K562 (cell line): ENCODE data around the gene ANKRD13D. TPM values are rescaled to one million over a fixed set of nuclear protein-coding genes. Genes with fewer than 3 reads are reported as not detected.

Source experiments
- ATF7 ChIP-seq: fragments of 450-650 bp; IDR thresholded peaks from 2 replicates; pipeline ENCODE4 v1.7.1; 2014; ENCODE audit warnings: mild to moderate bottlenecking, moderate library complexity
- CCAR2 ChIP-seq: fragments of 200-400 bp; formaldehyde crosslinking; IDR thresholded peaks from 2 replicates; pipeline ENCODE4 v1.6.1; 2017; ENCODE audit warnings: mild to moderate bottlenecking, low read depth, low read length
- CCNT2 ChIP-seq: IDR thresholded peaks from 2 replicates; pipeline ENCODE4 v1.6.1; 2011; ENCODE audit warnings: borderline replicate concordance, low read depth, mild to moderate bottlenecking, moderate library complexity, mixed read lengths, low read length; ENCODE audit not compliant: insufficient read length; ENCODE audit errors: extremely low read depth
- ELF1 ChIP-seq: fragments of 200-800 bp; sonication (Bioruptor generic); IDR thresholded peaks from 2 replicates; pipeline ENCODE4 v1.6.1; 2016; ENCODE audit warnings: missing genetic modification characterization, missing compliant biosample characterization
- FOSL1 ChIP-seq: fragments of 200-800 bp; sonication (Bioruptor generic); conservative IDR thresholded peaks from 2 replicates; pipeline ENCODE4 v1.6.1; 2016; ENCODE audit warnings: missing genetic modification characterization, missing compliant biosample characterization
- GATAD2B ChIP-seq: fragments of 450-650 bp; IDR thresholded peaks from 2 replicates; pipeline ENCODE4 v1.6.1; 2017; ENCODE audit warnings: mild to moderate bottlenecking, borderline replicate concordance
- HDAC3 ChIP-seq: fragments of 450-650 bp; IDR thresholded peaks from 2 replicates; pipeline ENCODE4 v1.6.1; 2018; ENCODE audit warnings: borderline replicate concordance, mild to moderate bottlenecking, moderate library complexity; ENCODE audit not compliant: partially characterized antibody
- HLTF ChIP-seq: fragments of 450-650 bp; IDR thresholded peaks from 2 replicates; pipeline ENCODE4 v1.6.1; 2016
- HNRNPUL1 ChIP-seq: fragments of 200-400 bp; formaldehyde crosslinking; IDR thresholded peaks from 2 replicates; pipeline ENCODE4 v1.6.1; 2017; ENCODE audit warnings: low read length
- HSF4 ChIP-seq: fragments of 250-450 bp; sonication (Bioruptor Pico); IDR thresholded peaks from 2 replicates; pipeline ENCODE4 v2.1.2; 2022; ENCODE audit warnings: mild to moderate bottlenecking, moderate library complexity, borderline replicate concordance
- KDM5B ChIP-seq: fragments of 200-600 bp; sonication (generic); IDR thresholded peaks from 2 replicates; pipeline ENCODE4 v1.6.1; 2012; ENCODE audit warnings: low read depth, mild to moderate bottlenecking, moderate library complexity, low read length, control low read depth, inconsistent platforms; ENCODE audit not compliant: insufficient replicate concordance
- KHSRP ChIP-seq: fragments of 450-650 bp; IDR thresholded peaks from 2 replicates; pipeline ENCODE4 v1.6.1; 2017
- MECOM ChIP-seq: fragments of 250-450 bp; sonication (Bioruptor Pico); IDR thresholded peaks from 2 replicates; pipeline ENCODE4 v1.8.0; 2022; ENCODE audit warnings: inconsistent platforms
- MIER1 ChIP-seq: fragments of 450-650 bp; IDR thresholded peaks from 2 replicates; pipeline ENCODE4 v1.6.1; 2016; ENCODE audit warnings: antibody characterized with exemption, mild to moderate bottlenecking, low read depth
- NCOA1 ChIP-seq: fragments of 450-650 bp; IDR thresholded peaks from 2 replicates; pipeline ENCODE4 v1.6.1; 2016; ENCODE audit warnings: low read depth
- PTBP1 ChIP-seq: fragments of 200-400 bp; formaldehyde crosslinking; IDR thresholded peaks from 2 replicates; pipeline ENCODE4 v1.6.1; 2017; ENCODE audit warnings: low read depth, low read length
- SAP30 ChIP-seq: fragments of 200-600 bp; sonication (generic); IDR thresholded peaks from 2 replicates; pipeline ENCODE4 v1.6.1; 2012; ENCODE audit warnings: borderline replicate concordance, low read depth, mild to moderate bottlenecking, moderate library complexity, low read length, control low read depth, inconsistent platforms; ENCODE audit not compliant: insufficient read depth, poor library complexity, severe bottlenecking
- SMC3 ChIP-seq: conservative IDR thresholded peaks from 2 replicates; pipeline ENCODE4 v1.6.1; 2011; ENCODE audit warnings: low read depth, low read length, improper control_type of control experiment; ENCODE audit not compliant: insufficient read depth
- SNRNP70 ChIP-seq: fragments of 200-400 bp; formaldehyde crosslinking; optimal IDR thresholded peaks from 2 replicates; pipeline ENCODE3; 2017; ENCODE audit warnings: low read depth, low read length
- YBX1 ChIP-seq: fragments of 450-650 bp; IDR thresholded peaks from 2 replicates; pipeline ENCODE4 v1.7.1; 2016; ENCODE audit warnings: mild to moderate bottlenecking
- ZBTB8A ChIP-seq: fragments of 450-650 bp; IDR thresholded peaks from 2 replicates; pipeline ENCODE4 v1.6.1; 2018; ENCODE audit warnings: mild to moderate bottlenecking, moderate library complexity; ENCODE audit not compliant: partially characterized antibody
- ZNF124 ChIP-seq: sonication (generic); formaldehyde crosslinking; IDR thresholded peaks from 2 replicates; pipeline ENCODE4 v1.8.1; 2022; ENCODE audit warnings: missing genetic modification reagents
- ZNF785 ChIP-seq: fragments of 250-450 bp; sonication (Bioruptor Pico); IDR thresholded peaks from 2 replicates; pipeline ENCODE4 v1.4.0; 2020; ENCODE audit warnings: mild to moderate bottlenecking
- polyA plus RNA-seq, 8 experiments: library from polyadenylated mRNA; depleted of rRNA in 4 of 8; stranded (reverse) in 5 of 8; unstranded in 3 of 8; fragments of >200 nt; fragmentation: Nextera tagmentation in 2 of 8; fragmentation: Illumina TruSeq in 1 of 8; extraction: Ambion mirVana in 2 of 8; extraction: Trizol in 1 of 8; gene quantifications; 2 replicates each; pipeline versions ENCODE4 v1.2.1 to v1.2.3, GENCODE V29; 2011 to 2014; ENCODE audit warnings: inconsistent platforms in 1 of 8, missing spikeins in 1 of 8
- total RNA-seq, 7 experiments: library from RNA; depleted of rRNA in 6 of 7; stranded (reverse); fragments of >200 nt in 6 of 7; fragmentation: Illumina TruSeq in 2 of 7; extraction: Trizol in 2 of 7; gene quantifications; 2 replicates each; pipeline versions ENCODE4 v1.2.1 to v1.2.3, GENCODE V29; 2011 to 2021; ENCODE audit warnings: low replicate concordance in 1 of 7
- TF ChIP-seq, protein P1 (sequence below), 3 experiments: fragments of 200-800 bp in 1 of 3; sonication (Bioruptor generic) in 1 of 3; sonication (generic) in 1 of 3; formaldehyde crosslinking in 1 of 3; IDR thresholded peaks; 2 replicates each; pipeline versions ENCODE4 v1.6.1 to v1.8.0; 2016 to 2022; ENCODE audit warnings: mild to moderate bottlenecking in 2 of 3, missing compliant biosample characterization in 2 of 3, missing genetic modification characterization in 2 of 3, missing genetic modification reagents in 1 of 3
- TF ChIP-seq, protein P2 (sequence below): fragments of 250-450 bp; sonication (Bioruptor Pico); IDR thresholded peaks from 2 replicates; pipeline ENCODE4 v1.9.0; 2021; ENCODE audit warnings: mild to moderate bottlenecking, inconsistent platforms
- TF ChIP-seq, protein P3 (sequence below): fragments of 250-450 bp; sonication (Bioruptor Pico); IDR thresholded peaks from 2 replicates; pipeline ENCODE4 v1.8.0; 2021; ENCODE audit warnings: borderline replicate concordance, mild to moderate bottlenecking, moderate library complexity; ENCODE audit not compliant: poor library complexity, severe bottlenecking

Gene ANKRD13D
- total and polyA plus RNA-seq, 9 of the 15 experiments (the other 6 are each of a cell fraction or from before 2014, with no cell fraction given) = 0.94 to 40.9 (median 22.4) TPM

DNA sequence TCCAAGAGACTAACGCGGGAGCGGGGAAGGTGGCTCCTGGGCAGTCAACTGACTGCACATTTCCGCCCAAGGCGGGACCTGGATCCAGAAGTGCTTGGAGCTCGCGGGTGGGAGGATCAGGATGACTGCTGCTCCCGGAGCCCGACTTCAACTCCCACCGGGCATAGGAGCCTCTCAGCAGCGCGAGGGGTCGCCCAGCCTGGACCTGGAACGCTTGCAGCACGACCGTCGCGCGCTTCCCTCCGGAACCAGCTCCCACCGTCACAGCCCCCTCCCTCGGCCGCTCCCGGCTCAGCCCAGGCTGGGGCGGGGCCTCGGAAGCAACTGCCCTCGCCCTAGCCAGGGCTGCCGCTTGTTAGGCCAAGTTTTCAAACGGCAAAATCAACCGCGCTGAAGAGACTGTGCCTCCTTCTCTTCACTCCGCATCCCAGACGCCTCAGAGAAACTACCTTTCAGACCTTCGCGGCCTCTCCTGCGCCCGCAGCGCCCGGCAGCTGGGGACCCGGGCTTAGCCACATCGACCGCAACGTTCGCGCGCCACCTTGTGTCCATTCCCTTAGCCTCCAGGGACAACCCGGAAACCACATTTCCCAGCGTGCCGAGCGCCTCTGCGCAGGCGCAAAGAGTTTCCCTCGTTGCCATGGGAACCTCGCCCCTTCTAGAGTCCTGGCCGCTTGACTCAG is 28.2 kb downstream of the ANKRD13D start (continued):
- no peak for TF ChIP-seq MECOM (CRISPR knock-in tag)
- TF ChIP-seq ELF1 (tag) = peak; percentile 94
- TF ChIP-seq ZBTB8A = no peak
- TF ChIP-seq HNRNPUL1 = no peak
- TF ChIP-seq, protein P1, sequence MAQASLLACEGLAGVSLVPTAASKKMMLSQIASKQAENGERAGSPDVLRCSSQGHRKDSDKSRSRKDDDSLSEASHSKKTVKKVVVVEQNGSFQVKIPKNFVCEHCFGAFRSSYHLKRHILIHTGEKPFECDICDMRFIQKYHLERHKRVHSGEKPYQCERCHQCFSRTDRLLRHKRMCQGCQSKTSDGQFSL (CRISPR knock-in tag; IDR thresholded peaks at IDR 0.05) = no peak
- TF ChIP-seq, protein P1 (tag; IDR thresholded peaks at IDR 0.05) = no peak
- no peak for TF ChIP-seq KHSRP
- TF ChIP-seq, protein P2, sequence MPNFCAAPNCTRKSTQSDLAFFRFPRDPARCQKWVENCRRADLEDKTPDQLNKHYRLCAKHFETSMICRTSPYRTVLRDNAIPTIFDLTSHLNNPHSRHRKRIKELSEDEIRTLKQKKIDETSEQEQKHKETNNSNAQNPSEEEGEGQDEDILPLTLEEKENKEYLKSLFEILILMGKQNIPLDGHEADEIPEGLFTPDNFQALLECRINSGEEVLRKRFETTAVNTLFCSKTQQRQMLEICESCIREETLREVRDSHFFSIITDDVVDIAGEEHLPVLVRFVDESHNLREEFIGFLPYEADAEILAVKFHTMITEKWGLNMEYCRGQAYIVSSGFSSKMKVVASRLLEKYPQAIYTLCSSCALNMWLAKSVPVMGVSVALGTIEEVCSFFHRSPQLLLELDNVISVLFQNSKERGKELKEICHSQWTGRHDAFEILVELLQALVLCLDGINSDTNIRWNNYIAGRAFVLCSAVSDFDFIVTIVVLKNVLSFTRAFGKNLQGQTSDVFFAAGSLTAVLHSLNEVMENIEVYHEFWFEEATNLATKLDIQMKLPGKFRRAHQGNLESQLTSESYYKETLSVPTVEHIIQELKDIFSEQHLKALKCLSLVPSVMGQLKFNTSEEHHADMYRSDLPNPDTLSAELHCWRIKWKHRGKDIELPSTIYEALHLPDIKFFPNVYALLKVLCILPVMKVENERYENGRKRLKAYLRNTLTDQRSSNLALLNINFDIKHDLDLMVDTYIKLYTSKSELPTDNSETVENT = peak; percentile 30; the same call in 1 of the 2 replicates
- TF ChIP-seq KDM5B = peak; percentile 77
- TF ChIP-seq ZNF785 (CRISPR knock-in tag) = no peak
- no peak for TF ChIP-seq HDAC3
- TF ChIP-seq, protein P3, sequence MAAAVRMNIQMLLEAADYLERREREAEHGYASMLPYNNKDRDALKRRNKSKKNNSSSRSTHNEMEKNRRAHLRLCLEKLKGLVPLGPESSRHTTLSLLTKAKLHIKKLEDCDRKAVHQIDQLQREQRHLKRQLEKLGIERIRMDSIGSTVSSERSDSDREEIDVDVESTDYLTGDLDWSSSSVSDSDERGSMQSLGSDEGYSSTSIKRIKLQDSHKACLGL (CRISPR knock-in tag) = no peak
- no peak for TF ChIP-seq YBX1
- TF ChIP-seq FOSL1 (tag) = no peak
- no peak for TF ChIP-seq ZNF124 (CRISPR knock-in tag)
- peak; percentile 77 for TF ChIP-seq CCNT2
- no peak for TF ChIP-seq MIER1
- TF ChIP-seq SAP30 = no peak
- no peak for TF ChIP-seq CCAR2
- TF ChIP-seq HLTF = no peak; the same call in 1 of the 2 replicates
- TF ChIP-seq ATF7 = peak; percentile 72
- no peak for TF ChIP-seq HSF4
- no peak for TF ChIP-seq SNRNP70
- peak; percentile 96 for TF ChIP-seq SMC3
- no peak for TF ChIP-seq PTBP1
- 0 out of 2 replicates have a peak, but pooled peaks have one; percentile 57 for TF ChIP-seq NCOA1
- no peak for TF ChIP-seq GATAD2B
